Fibroblast of skin of right quadriceps (primary cell): Measurements from ENCODE around the gene HSP90AA1.
"Not testable (repeated sequence)": the region's sequence is repeated elsewhere in the genome, so short reads cannot be mapped to it uniquely, and the experiment has no call there.

Experiments used
- DNase-seq: peaks from one replicate; pipeline ENCODE4 v3.0.0-alpha.2; 2013

Gene HSP90AA1

GRCh38 chr14:102092806-102093205 lies 6.0 kb upstream of the HSP90AA1 start:
- DNase-seq, result no peak

- no peak for DNase-seq
These were observed 3.9 kb upstream of the HSP90AA1 start for GRCh38 chr14:102090713-102091112.

- DNase-seq, result no peak
These were observed 2.9 kb upstream of the HSP90AA1 start for GRCh38 chr14:102089621-102090343.

GRCh38 chr14:102088012-102088792 lies 1.4 kb upstream of the HSP90AA1 start:
- peak; percentile 39 for DNase-seq

GRCh38 chr14:102087762-102088011 lies 843 bp upstream of the HSP90AA1 start:
- no peak for DNase-seq

- DNase-seq, result no peak
These were observed 204 bp downstream of the HSP90AA1 start for GRCh38 chr14:102086709-102086971.

- peak; percentile 56 for DNase-seq
These were observed 716 bp downstream of the HSP90AA1 start for GRCh38 chr14:102085948-102086708.

GRCh38 chr14:102085488-102085887 lies 1.4 kb downstream of the HSP90AA1 start:
- DNase-seq, result no peak

- no peak for DNase-seq
These were observed 1.9 kb downstream of the HSP90AA1 start for GRCh38 chr14:102084931-102085330.

- DNase-seq, result not testable (repeated sequence)
These were observed 2.3 kb downstream of the HSP90AA1 start for GRCh38 chr14:102084522-102084921.

- no peak for DNase-seq
These were observed 5.4 kb downstream of the HSP90AA1 start for GRCh38 chr14:102081231-102082080.

- DNase-seq, result no peak
These were observed 6.4 kb downstream of the HSP90AA1 start for GRCh38 chr14:102080183-102081080.

- no peak for DNase-seq
These were observed 7.2 kb downstream of the HSP90AA1 start for GRCh38 chr14:102079700-102079979.

GRCh38 chr14:102078831-102079699 lies 7.8 kb downstream of the HSP90AA1 start:
- no peak for DNase-seq

- DNase-seq, result not testable (repeated sequence)
These were observed 8.5 kb downstream of the HSP90AA1 start for GRCh38 chr14:102078361-102078791.

GRCh38 chr14:102077382-102077709 lies 9.5 kb downstream of the HSP90AA1 start:
- DNase-seq, result no peak

- no peak for DNase-seq
These were observed 11.7 kb downstream of the HSP90AA1 start for GRCh38 chr14:102075155-102075554.

GRCh38 chr14:102074415-102074964 lies 12.4 kb downstream of the HSP90AA1 start:
- DNase-seq, result no peak

- peak; percentile 74 for DNase-seq
These were observed 15.4 kb downstream of the HSP90AA1 start for GRCh38 chr14:102071283-102071998.

- no peak for DNase-seq
These were observed 20.8 kb downstream of the HSP90AA1 start for GRCh38 chr14:102066041-102066451.
